Measurements from ENCODE around the gene UAP1.

Gene UAP1

GRCh38 chr1:162619076-162619475 lies 57.6 kb downstream of the UAP1 start:
- DNase-seq, result no peak

GRCh38 chr1:162621256-162621655 lies 59.7 kb downstream of the UAP1 start:
- no peak for DNase-seq

GRCh38 chr1:162625679-162626078 lies 64.2 kb downstream of the UAP1 start:
- DNase-seq, result no peak

GRCh38 chr1:162626094-162626493 lies 64.6 kb downstream of the UAP1 start:
- DNase-seq, result no peak

GRCh38 chr1:162626761-162627160 lies 65.2 kb downstream of the UAP1 start:
- DNase-seq, result no peak

- DNase-seq, result no peak
These were observed 66.3 kb downstream of the UAP1 start for GRCh38 chr1:162627662-162628296.

GRCh38 chr1:162629077-162629627 lies 67.6 kb downstream of the UAP1 start:
- DNase-seq, result no peak

- no peak for DNase-seq
These were observed 68.1 kb downstream of the UAP1 start for GRCh38 chr1:162629651-162630050.

- DNase-seq, result no peak
These were observed 70.1 kb downstream of the UAP1 start for GRCh38 chr1:162631546-162632191.

- DNase-seq, result peak; percentile 18
These were observed 70.7 kb downstream of the UAP1 start, which contains the start of gene DDR2 for GRCh38 chr1:162632217-162632666. Gene DDR2, plus strand, starts transcription at chr1:162632464. Its CDS starts 86,600 bp downstream, at chr1:162719064.

- no peak for DNase-seq
These were observed 71.2 kb downstream of the UAP1 start for GRCh38 chr1:162632698-162633080.

GRCh38 chr1:162633081-162633762 lies 71.7 kb downstream of the UAP1 start:
- DNase-seq, result no peak

- DNase-seq, result no peak
These were observed 73.9 kb downstream of the UAP1 start for GRCh38 chr1:162635418-162635817.

- no peak for DNase-seq
These were observed 78.2 kb downstream of the UAP1 start for GRCh38 chr1:162639718-162640117.

GRCh38 chr1:162641114-162641513 lies 79.6 kb downstream of the UAP1 start:
- no peak for DNase-seq

GRCh38 chr1:162644986-162645314 lies 83.4 kb downstream of the UAP1 start:
- DNase-seq, result no peak

- no peak for DNase-seq
These were observed 84.1 kb downstream of the UAP1 start for GRCh38 chr1:162645666-162646065.

GRCh38 chr1:162649583-162649982 lies 88.1 kb downstream of the UAP1 start:
- no peak for DNase-seq

All from GOT3 (cell line).